Mesenchymal stem cell (in vitro differentiated cells and primary cell): Measurements from ENCODE around the gene WDFY2.
A peak's percentile ranks its signal among the peaks of the same experiment; 100 is the strongest.
"Not testable (repeated sequence)": the region's sequence is repeated elsewhere in the genome, so short reads cannot be mapped to it uniquely, and the experiment has no call there.

Experiments
- DNase-seq: peaks from one replicate; pipeline ENCODE4 v3.0.0-alpha.2; 2013
- H2AFZ ChIP-seq: one replicate; pipeline ENCODE4 v1.6.1; 2013; ENCODE audit warnings: low read depth, mild to moderate bottlenecking, control low read depth, inconsistent platforms, low read length, moderate library complexity
- H2AK5ac ChIP-seq: 2 replicates; pipeline ENCODE4 v1.6.1; 2013; ENCODE audit warnings: low read length, moderate library complexity, mild to moderate bottlenecking, inconsistent platforms; ENCODE audit not compliant: severe bottlenecking
- H2BK120ac ChIP-seq: one replicate; pipeline ENCODE4 v1.6.1; 2013; ENCODE audit warnings: low read depth, mild to moderate bottlenecking, inconsistent platforms, low read length, moderate library complexity
- H2BK12ac ChIP-seq, 2 experiments: one replicate each; pipeline ENCODE4 v1.6.1; 2013; ENCODE audit warnings: inconsistent platforms in 2 of 2, low read length in 2 of 2, mild to moderate bottlenecking in 2 of 2, moderate library complexity in 2 of 2, control low read depth in 1 of 2
- H2BK15ac ChIP-seq: one replicate; pipeline ENCODE4 v1.6.1; 2013; ENCODE audit warnings: mild to moderate bottlenecking, low read depth, inconsistent platforms; ENCODE audit not compliant: poor library complexity, severe bottlenecking
- H2BK5ac ChIP-seq: 2 replicates; pipeline ENCODE4 v1.6.1; 2013; ENCODE audit warnings: low read depth, mild to moderate bottlenecking, low read length, control low read depth, inconsistent platforms; ENCODE audit not compliant: poor library complexity, severe bottlenecking
- H3K14ac ChIP-seq, 2 experiments: one replicate each; pipeline ENCODE4 v1.6.1; 2013; ENCODE audit warnings: inconsistent platforms in 2 of 2, low read length in 2 of 2, control low read depth in 1 of 2, mild to moderate bottlenecking in 1 of 2, moderate library complexity in 1 of 2
- H3K18ac ChIP-seq, 2 experiments: one replicate each; pipeline ENCODE4 v1.6.1; 2013; ENCODE audit warnings: inconsistent platforms in 2 of 2, low read length in 2 of 2, control low read depth in 1 of 2, low read depth in 1 of 2, mild to moderate bottlenecking in 1 of 2
- H3K23ac ChIP-seq, 2 experiments: one replicate each; pipeline ENCODE4 v1.6.1; 2013; ENCODE audit warnings: inconsistent platforms in 2 of 2, low read length in 2 of 2, mild to moderate bottlenecking in 2 of 2, moderate library complexity in 2 of 2, control low read depth in 1 of 2
- H3K27ac ChIP-seq: 2 replicates; pipeline ENCODE4 v1.5.1; 2013; ENCODE audit warnings: mild to moderate bottlenecking, moderate library complexity, low read length, control low read depth, inconsistent platforms; ENCODE audit not compliant: poor library complexity, severe bottlenecking
- H3K27me3 ChIP-seq, 2 experiments: 2 replicates each; pipeline versions ENCODE4 v1.6.1 to v1.7.0; 2013; ENCODE audit warnings: low read length in 2 of 2, mild to moderate bottlenecking in 2 of 2, moderate library complexity in 2 of 2, control low read depth in 1 of 2, inconsistent platforms in 1 of 2; ENCODE audit not compliant: control insufficient read depth in 1 of 2, insufficient read depth in 1 of 2
- H3K36me3 ChIP-seq, 2 experiments: 2 replicates each; pipeline versions ENCODE4 v1.6.1 to v1.7.0; 2013; ENCODE audit warnings: low read length in 2 of 2, control low read depth in 1 of 2, inconsistent platforms in 1 of 2, low read depth in 1 of 2, mild to moderate bottlenecking in 1 of 2; ENCODE audit not compliant: insufficient read depth in 2 of 2, control insufficient read depth in 1 of 2
- H3K4ac ChIP-seq, 2 experiments: one replicate each; pipeline ENCODE4 v1.6.1; 2013; ENCODE audit warnings: inconsistent platforms in 2 of 2, low read length in 2 of 2, mild to moderate bottlenecking in 2 of 2, moderate library complexity in 2 of 2, control low read depth in 1 of 2, low read depth in 1 of 2
- H3K4me1 ChIP-seq: 2 replicates; pipeline ENCODE4 v1.6.1; 2013; ENCODE audit warnings: low read depth, low read length, control low read depth; ENCODE audit not compliant: control insufficient read depth, insufficient read depth
- H3K4me2 ChIP-seq: 2 replicates; pipeline ENCODE4 v1.6.1; 2013; ENCODE audit warnings: low read length, mild to moderate bottlenecking, inconsistent platforms; ENCODE audit not compliant: poor library complexity, severe bottlenecking
- H3K4me3 ChIP-seq, 2 experiments: 2 replicates each; pipeline versions ENCODE4 v1.5.1 to v1.7.0; 2013; ENCODE audit warnings: low read length in 2 of 2, mild to moderate bottlenecking in 2 of 2, control low read depth in 1 of 2, low read depth in 1 of 2; ENCODE audit not compliant: insufficient read depth in 1 of 2
- H3K79me1 ChIP-seq: replicated peaks from 2 replicates; pipeline ENCODE4 v1.6.1; 2013; ENCODE audit warnings: mild to moderate bottlenecking, control low read depth, low read length, inconsistent platforms; ENCODE audit not compliant: poor library complexity, severe bottlenecking
- H3K9ac ChIP-seq: 2 replicates; pipeline ENCODE4 v1.7.0; 2013; ENCODE audit warnings: mild to moderate bottlenecking, low read length, moderate library complexity
- H3K9me3 ChIP-seq: 2 replicates; pipeline ENCODE4 v1.7.0; 2013; ENCODE audit warnings: mild to moderate bottlenecking, low read length; ENCODE audit not compliant: control insufficient read depth
- H4K8ac ChIP-seq: one replicate; pipeline ENCODE4 v1.6.1; 2013; ENCODE audit warnings: inconsistent platforms, mild to moderate bottlenecking, low read length, moderate library complexity
- H4K91ac ChIP-seq: one replicate; pipeline ENCODE4 v1.6.1; 2013; ENCODE audit warnings: mild to moderate bottlenecking, low read length, inconsistent platforms
- WGBS: methylation state at CpG from one replicate; pipeline ENCODE4 v1.1.7; 2013; ENCODE audit warnings: mixed read lengths; 5-methylcytosine and 5-hydroxymethylcytosine counted together

The WDFY2 gene

DNA sequence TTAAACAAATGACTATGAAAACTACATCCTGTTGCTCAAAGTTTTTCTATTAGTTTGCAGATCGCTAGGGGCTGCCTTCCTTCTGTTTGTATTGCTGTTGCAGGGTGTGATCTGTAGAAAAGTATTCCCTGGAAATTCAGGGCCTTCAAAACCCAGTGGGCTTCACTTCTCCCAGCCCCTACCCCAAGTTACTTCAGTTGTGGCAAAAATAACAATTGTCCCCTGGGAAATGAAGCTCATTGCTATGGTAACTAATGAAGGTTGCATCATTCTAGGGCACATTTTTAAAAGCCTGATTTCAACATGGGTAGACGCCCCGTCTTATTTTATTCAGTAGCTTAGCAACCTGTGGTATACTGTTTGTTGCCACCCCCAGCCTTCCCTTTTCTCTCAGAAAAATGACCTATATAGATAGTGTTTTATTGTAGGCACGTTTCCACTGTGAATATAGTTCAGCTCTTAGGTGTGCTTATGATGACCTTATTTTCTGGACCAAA lies 60.9 kb downstream of the WDFY2 start:
- H3K18ac ChIP-seq: peak overlapping the region in 1 of 2 experiments; percentile 55
- no peak overlapping the region for H4K8ac ChIP-seq
- no peak overlapping the region for H3K14ac ChIP-seq
- H3K4me1 ChIP-seq: peaks cover 7% of the 10 kb centered on the region
- H3K9ac ChIP-seq: peak overlapping the region; percentile 91
- H3K27me3 ChIP-seq: no peaks in the 10 kb centered on the region
- no peaks in the 10 kb centered on the region for H3K36me3 ChIP-seq
- no peak overlapping the region for H2BK5ac ChIP-seq
- H2AK5ac ChIP-seq: no peak overlapping the region
- no peak overlapping the region for H2BK12ac ChIP-seq
- WGBS: 10% methylated on average over 1 of the region's 4 CpGs
- no peaks in the 10 kb centered on the region for H3K9me3 ChIP-seq
- no peak overlapping the region for H2AFZ ChIP-seq
- no peak overlapping the region for H4K91ac ChIP-seq
- no peak overlapping the region for H2BK120ac ChIP-seq
- peak overlapping the region; percentile 85 for H3K27ac ChIP-seq
- H2BK15ac ChIP-seq: no peak overlapping the region
- H3K4ac ChIP-seq: no peak overlapping the region
- H3K23ac ChIP-seq: no peak overlapping the region
- H3K4me3 ChIP-seq: peak overlapping the region in 1 of 2 experiments; percentile 29
- H3K79me1 ChIP-seq: peaks cover 17% of the 10 kb centered on the region
- DNase-seq: peak; percentile 96
- no peak overlapping the region for H3K4me2 ChIP-seq

DNA sequence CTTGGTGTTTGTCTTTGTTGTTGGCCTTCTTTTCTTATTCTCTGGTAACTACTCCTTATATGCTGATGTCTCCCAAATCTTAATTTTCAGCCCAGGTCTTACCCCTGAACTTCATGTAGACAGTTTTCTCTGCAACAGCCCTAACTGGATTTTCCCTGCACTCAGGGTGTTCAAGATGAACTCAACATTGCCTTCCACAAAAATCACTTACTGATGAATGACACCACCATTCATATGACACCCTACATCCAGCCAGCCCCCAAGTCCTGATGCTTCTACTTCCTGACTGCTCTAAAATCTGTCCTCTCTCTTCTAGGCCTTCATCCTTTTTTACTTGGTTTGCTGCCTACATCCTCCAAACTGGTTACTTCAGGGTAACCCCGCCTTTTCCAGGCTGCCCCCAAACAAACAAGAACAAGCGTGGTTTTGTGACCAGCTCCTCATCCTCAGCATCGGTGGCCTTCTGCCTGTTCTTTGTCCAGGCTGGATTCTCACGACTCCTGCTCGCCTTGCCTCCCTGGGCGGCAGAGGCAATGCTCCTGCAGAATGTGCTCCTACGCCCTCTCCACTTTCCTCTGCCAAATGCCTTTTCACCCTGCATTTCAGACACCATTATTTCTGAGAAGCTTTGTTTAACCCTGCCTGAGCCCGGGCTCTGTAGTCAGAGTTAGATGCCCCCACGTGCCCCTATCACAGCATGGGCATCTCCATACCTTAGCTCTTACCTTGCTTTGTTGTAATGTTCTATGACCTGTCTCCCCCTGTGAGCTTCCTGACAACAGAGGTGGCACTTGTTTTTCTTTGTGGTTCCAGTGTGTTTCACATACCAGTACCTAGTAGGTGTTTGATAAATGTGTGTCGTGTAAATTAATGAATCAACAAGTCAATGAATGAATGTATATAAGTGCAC lies 61.8 kb downstream of the WDFY2 start:
- H2AFZ ChIP-seq: no peak overlapping the region
- H2BK120ac ChIP-seq: no peak overlapping the region
- H3K36me3 ChIP-seq: no peaks in the 10 kb centered on the region
- peak overlapping the region; percentile 65 for H4K91ac ChIP-seq
- H3K4ac ChIP-seq: no peak overlapping the region
- H3K23ac ChIP-seq: peak overlapping the region in 1 of 2 experiments; percentile 16
- H3K27ac ChIP-seq: peak overlapping the region; percentile 85
- H3K4me3 ChIP-seq: peak overlapping the region in 1 of 2 experiments; percentile 29
- H3K4me1 ChIP-seq: peaks cover 7% of the 10 kb centered on the region
- H3K4me2 ChIP-seq: no peak overlapping the region
- no peak overlapping the region for H2BK15ac ChIP-seq
- H3K9me3 ChIP-seq: no peaks in the 10 kb centered on the region
- no peaks in the 10 kb centered on the region for H3K27me3 ChIP-seq
- peak overlapping the region; percentile 55 to 70 for H3K18ac ChIP-seq
- peak; percentile 30 for DNase-seq
- H3K79me1 ChIP-seq: peaks cover 16% of the 10 kb centered on the region
- peak overlapping the region; percentile 29 to 82 for H2BK12ac ChIP-seq
- H2BK5ac ChIP-seq: no peak overlapping the region
- H4K8ac ChIP-seq: no peak overlapping the region
- H3K9ac ChIP-seq: peak overlapping the region; percentile 91
- H3K14ac ChIP-seq: peak overlapping the region in 1 of 2 experiments; percentile 13
- WGBS: 83% methylated on average over 10 of the region's 10 CpGs
- peak overlapping the region; percentile 21 for H2AK5ac ChIP-seq

DNA sequence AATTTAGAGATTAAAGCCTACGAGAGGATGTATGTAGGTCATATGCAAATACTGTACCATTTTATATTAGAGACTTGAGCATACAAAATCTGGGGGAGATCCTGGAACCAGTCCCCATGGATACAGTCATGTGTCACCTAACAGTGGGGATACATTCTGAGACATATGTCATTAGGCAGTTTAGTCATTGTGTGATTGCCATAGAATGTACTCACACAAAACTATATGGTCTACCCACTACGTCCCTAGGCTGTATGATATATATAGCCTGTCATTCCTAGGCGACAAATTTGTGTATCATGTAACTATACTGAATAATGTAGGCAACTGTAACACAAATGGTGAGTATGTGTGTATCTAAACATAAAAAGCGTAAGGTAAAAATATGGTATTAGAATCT lies 62.8 kb downstream of the WDFY2 start:
- Histone ChIP-seq H3K23ac (no peak overlapping the region), H4K91ac (no peak overlapping the region), H3K4ac (no peak overlapping the region), H4K8ac (no peak overlapping the region), H3K14ac (no peak overlapping the region), H3K27me3 (no peaks in the 10 kb centered on the region), H2BK15ac (no peak overlapping the region), H2BK120ac (no peak overlapping the region), H3K4me2 (no peak overlapping the region), H3K4me1 (peaks cover 7% of the 10 kb centered on the region), H3K4me3 (no peak overlapping the region), H3K9me3 (no peaks in the 10 kb centered on the region), H3K27ac (no peak overlapping the region), H2BK12ac (peak overlapping the region in 1 of 2 experiments; percentile 39), H2AK5ac (no peak overlapping the region), H3K36me3 (no peaks in the 10 kb centered on the region), H2AFZ (no peak overlapping the region), H2BK5ac (no peak overlapping the region), H3K9ac (no peak overlapping the region), H3K79me1 (peaks cover 13% of the 10 kb centered on the region), H3K18ac (no peak overlapping the region)
- WGBS: 99% methylated on average over 2 of the region's 4 CpGs
- DNase-seq: no peak

DNA sequence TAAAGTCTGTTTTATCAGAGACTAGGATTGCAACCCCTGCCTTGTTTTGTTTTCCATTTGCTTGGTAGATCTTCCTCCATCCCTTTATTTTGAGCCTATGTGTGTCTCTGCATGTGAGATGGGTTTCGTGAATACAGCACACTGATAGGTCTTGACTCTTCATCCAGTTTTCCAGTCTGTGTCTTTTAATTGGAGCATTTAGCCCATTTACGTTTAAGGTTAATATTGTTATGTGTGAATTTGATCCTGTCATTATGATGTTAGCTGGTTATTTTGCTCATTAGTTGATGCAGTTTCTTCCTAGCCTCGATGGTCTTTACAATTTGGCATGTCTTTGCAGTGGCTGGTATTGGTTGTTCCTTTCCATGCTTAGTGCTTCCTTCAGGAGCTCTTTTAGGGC lies 67.9 kb downstream of the WDFY2 start:
- H4K8ac ChIP-seq, H2BK15ac ChIP-seq, H3K4me1 ChIP-seq, H3K27me3 ChIP-seq, H3K9ac ChIP-seq, H3K14ac ChIP-seq, H2AFZ ChIP-seq, H3K4me2 ChIP-seq, H3K18ac ChIP-seq, DNase-seq, H2AK5ac ChIP-seq, H3K23ac ChIP-seq, H2BK5ac ChIP-seq, H2BK12ac ChIP-seq, H3K27ac ChIP-seq, H3K36me3 ChIP-seq, H3K4me3 ChIP-seq, H3K9me3 ChIP-seq, H2BK120ac ChIP-seq, H3K4ac ChIP-seq, H4K91ac ChIP-seq: not testable (repeated sequence)
- no CpG with 5 or more reads among the region's 3 CpGs for WGBS
- H3K79me1 ChIP-seq: peaks cover 14% of the 10 kb centered on the region
